Chondrocyte (in vitro differentiated cells): ENCODE results near the gene AFF3. TPM values are rescaled to one million over a fixed set of nuclear protein-coding genes. Genes with fewer than 3 reads are reported as not detected.

Experiments used
- DNase-seq: peaks from one replicate; pipeline ENCODE4 v3.0.0; 2021; ENCODE audit warnings: mixed read lengths, low spot score
- H3K27ac Mint-ChIP-seq: one replicate; pipeline ENCODE4 v1.8.0; 2021; ENCODE audit warnings: mild to moderate bottlenecking, moderate library complexity, mixed read lengths; ENCODE audit not compliant: unreplicated experiment
- H3K27me3 Mint-ChIP-seq: 2 replicates; pipeline ENCODE4 v1.8.0; 2021; ENCODE audit warnings: low read depth, mixed read lengths
- H3K36me3 Mint-ChIP-seq: 2 replicates; pipeline ENCODE4 v1.8.0; 2021; ENCODE audit warnings: low read depth, mixed read lengths
- H3K4me1 Mint-ChIP-seq: 2 replicates; pipeline ENCODE4 v1.8.0; 2021; ENCODE audit warnings: low read depth, mild to moderate bottlenecking, mixed read lengths
- H3K4me3 Mint-ChIP-seq: one replicate; pipeline ENCODE4 v1.8.0; 2021; ENCODE audit warnings: mild to moderate bottlenecking, moderate library complexity, mixed read lengths; ENCODE audit not compliant: unreplicated experiment
- H3K9me3 Mint-ChIP-seq: 2 replicates; pipeline ENCODE4 v1.8.0; 2021; ENCODE audit warnings: low read depth, mixed read lengths
- total RNA-seq: library from RNA; stranded (reverse); gene quantifications from 3 replicates; pipeline ENCODE4 v1.2.1, GENCODE V29; 2021
- TF ChIP-seq, protein P1 (sequence below): fragments of 200-600 bp; sonication (generic); IDR thresholded peaks from 2 replicates; pipeline ENCODE4 v1.5.0; 2021; ENCODE audit warnings: antibody characterized with exemption, mild to moderate bottlenecking, moderate library complexity

Gene AFF3
- total RNA-seq, 1 donor from 2014 or later = 127 TPM

DNA sequence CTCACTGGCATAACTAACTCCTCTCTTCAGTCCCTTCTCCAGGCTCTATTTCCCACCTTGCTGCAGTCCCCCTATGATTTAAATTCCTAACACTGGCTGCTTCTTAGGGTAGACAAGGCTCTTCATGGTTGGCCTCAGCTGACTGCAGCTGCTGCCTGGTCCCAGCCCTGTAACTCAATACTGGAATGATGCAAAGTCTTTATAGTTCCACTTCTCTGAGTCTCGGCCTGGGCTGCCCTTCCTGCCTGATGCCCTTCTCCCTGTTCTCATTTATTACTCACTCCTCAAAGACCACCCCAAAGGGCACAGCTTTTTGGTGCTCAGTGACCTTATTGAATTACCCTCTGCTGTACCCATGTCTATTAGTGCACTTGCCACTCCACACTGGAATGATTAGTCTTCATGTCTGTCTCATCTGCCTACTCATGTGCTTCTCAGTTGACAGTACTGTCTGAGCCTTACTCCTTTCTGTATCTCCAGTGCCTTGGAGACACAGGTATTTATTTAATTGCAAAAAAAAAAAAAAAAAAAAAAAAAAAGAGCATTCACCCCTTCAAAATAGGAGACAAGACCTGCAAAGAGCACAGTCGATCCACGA is 453.1 kb downstream of the AFF3 start:
- Mint-ChIP-seq H3K4me3 (no peak overlapping the region), H3K27me3 (no peaks in the 10 kb centered on the region), H3K36me3 (peaks cover 8% of the 10 kb centered on the region), H3K9me3 (no peaks in the 10 kb centered on the region), H3K4me1 (peaks cover 32% of the 10 kb centered on the region), H3K27ac (peak overlapping the region; percentile 91)
- TF ChIP-seq, protein P1, sequence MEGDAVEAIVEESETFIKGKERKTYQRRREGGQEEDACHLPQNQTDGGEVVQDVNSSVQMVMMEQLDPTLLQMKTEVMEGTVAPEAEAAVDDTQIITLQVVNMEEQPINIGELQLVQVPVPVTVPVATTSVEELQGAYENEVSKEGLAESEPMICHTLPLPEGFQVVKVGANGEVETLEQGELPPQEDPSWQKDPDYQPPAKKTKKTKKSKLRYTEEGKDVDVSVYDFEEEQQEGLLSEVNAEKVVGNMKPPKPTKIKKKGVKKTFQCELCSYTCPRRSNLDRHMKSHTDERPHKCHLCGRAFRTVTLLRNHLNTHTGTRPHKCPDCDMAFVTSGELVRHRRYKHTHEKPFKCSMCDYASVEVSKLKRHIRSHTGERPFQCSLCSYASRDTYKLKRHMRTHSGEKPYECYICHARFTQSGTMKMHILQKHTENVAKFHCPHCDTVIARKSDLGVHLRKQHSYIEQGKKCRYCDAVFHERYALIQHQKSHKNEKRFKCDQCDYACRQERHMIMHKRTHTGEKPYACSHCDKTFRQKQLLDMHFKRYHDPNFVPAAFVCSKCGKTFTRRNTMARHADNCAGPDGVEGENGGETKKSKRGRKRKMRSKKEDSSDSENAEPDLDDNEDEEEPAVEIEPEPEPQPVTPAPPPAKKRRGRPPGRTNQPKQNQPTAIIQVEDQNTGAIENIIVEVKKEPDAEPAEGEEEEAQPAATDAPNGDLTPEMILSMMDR = no peak
- no peak for DNase-seq

DNA sequence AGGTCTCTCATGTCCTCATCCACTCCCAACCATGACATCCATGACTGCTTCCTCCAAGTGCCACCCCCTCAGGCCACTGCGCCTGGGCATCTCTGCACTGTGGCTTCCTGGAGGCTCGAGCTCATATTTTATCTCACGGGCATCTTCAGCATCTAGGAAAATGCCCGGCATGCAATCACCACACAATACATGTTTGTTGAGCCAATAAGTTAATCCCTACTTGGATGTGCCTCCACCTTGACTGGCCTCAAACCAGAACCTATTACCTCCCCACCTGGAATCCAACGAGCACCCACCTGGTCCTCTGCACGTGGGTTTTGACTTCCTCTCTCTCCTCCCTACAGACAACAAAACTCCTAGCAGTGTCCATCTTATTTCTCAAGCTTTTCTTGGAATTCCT is 453.7 kb downstream of the AFF3 start:
- H3K4me1 Mint-ChIP-seq = peaks cover 29% of the 10 kb centered on the region
- H3K36me3 Mint-ChIP-seq = peaks cover 7% of the 10 kb centered on the region
- TF ChIP-seq, protein P1 = no peak
- DNase-seq = no peak
- no peaks in the 10 kb centered on the region for H3K9me3 Mint-ChIP-seq
- H3K27me3 Mint-ChIP-seq = no peaks in the 10 kb centered on the region
- no peak overlapping the region for H3K4me3 Mint-ChIP-seq
- H3K27ac Mint-ChIP-seq = peak overlapping the region; percentile 91

DNA sequence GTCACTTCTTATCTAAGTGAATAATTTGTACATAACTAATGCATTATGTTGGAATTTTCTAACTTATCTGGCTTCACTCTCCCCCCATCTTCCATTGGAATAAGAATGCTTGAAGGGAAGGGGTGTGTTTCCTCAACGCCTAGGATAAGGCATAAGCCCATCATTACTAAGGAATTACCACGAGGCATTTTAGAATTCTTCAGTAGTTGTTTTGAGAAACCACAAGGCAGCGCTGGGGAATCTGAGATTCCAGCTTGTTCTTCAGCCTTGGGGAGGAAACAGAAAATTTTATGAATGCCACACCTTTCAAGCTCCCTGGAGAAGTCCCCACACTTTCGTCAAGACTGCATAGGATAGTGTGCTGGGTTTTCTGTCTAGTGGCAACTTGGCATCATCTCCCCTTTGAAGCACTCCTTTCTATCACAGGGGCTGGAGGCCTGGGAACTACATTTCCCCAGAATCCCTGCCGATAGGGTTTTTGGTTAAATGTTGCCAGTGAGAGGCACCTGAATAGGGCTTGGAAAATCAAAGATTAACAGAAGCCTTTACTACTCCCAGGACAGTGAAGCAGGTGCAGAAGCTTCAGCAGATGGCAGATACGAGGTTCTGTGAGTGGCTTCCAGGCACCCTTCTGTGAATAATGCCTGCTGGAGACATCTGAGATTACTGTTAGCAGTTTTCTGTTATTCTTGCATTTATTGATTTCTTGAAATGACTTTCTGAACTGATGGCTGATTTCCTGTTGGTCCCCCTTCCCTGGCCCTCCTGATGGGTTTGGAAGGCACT is 459.9 kb downstream of the AFF3 start:
- H3K27ac Mint-ChIP-seq = peak overlapping the region; percentile 80
- peaks cover 12% of the 10 kb centered on the region for H3K36me3 Mint-ChIP-seq
- H3K4me3 Mint-ChIP-seq = no peak overlapping the region
- peaks cover 43% of the 10 kb centered on the region for H3K4me1 Mint-ChIP-seq
- DNase-seq = no peak
- H3K9me3 Mint-ChIP-seq = no peaks in the 10 kb centered on the region
- TF ChIP-seq, protein P1 = peak; percentile 43
- no peaks in the 10 kb centered on the region for H3K27me3 Mint-ChIP-seq

- no peaks in the 10 kb centered on the region for H3K27me3 Mint-ChIP-seq
- no peak overlapping the region for H3K4me3 Mint-ChIP-seq
- TF ChIP-seq, protein P1 = no peak
- peaks cover 46% of the 10 kb centered on the region for H3K4me1 Mint-ChIP-seq
- no peak for DNase-seq
- H3K36me3 Mint-ChIP-seq = peaks cover 10% of the 10 kb centered on the region
- H3K27ac Mint-ChIP-seq = peak overlapping the region; percentile 51
- no peaks in the 10 kb centered on the region for H3K9me3 Mint-ChIP-seq
Observed at GRCh38 chr2:99680946-99681345, 461.4 kb downstream of the AFF3 start.

GRCh38 chr2:99679518-99679917 is 462.9 kb downstream of the AFF3 start:
- no peak for DNase-seq
- Mint-ChIP-seq H3K4me3 (no peak overlapping the region), H3K4me1 (peaks cover 54% of the 10 kb centered on the region), H3K27me3 (no peaks in the 10 kb centered on the region), H3K36me3 (peaks cover 8% of the 10 kb centered on the region), H3K9me3 (no peaks in the 10 kb centered on the region), H3K27ac (peak overlapping the region; percentile 76)
- TF ChIP-seq, protein P1 = no peak
